ENCODE results near the gene FANCG.

Gene FANCG

DNA sequence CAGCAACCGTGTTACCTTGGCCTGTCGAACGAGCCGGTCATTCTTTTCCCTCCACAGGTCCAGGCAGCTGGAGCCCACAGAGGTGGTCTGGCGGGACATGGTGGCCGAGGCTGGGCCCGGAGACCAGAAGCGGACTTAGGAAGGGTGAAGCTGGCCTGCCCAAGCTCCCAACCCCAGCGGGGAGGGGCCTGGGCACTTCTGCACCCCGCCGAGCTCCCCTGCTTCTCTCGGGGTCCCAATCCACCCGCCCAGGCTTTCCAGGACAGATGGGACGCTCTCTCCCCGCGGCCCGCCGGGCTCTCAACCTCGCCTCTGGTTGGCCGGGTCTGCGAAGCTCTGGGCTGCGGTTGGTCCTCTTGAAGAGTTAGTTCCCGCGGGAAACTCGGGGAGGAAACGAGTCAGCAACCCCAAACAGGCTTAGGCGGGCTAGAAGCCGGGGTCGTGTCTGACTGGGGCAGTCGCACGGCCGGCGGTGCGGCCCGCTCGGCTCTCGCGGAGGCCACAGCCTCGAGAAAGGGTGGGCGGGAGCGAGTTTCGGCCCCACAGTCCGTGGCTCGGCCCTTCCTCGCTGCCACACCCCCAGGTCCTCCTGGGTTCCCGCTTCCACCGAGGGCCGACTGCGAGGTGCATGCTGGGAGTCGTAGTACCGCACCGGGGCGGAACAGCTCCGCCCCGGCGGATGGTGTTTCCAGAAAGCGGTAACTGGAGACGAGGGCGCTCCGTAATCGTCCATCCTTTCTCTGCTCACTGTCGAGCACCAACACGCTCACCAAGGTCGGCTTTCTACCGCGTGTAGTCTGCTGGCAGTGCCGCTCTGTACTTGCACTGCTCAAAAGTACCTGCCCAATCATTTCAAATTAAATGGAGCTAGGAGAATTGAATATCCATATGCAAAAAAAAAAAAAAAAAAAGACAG is at the start of gene FANCG:
Gene FANCG (minus strand): TSS at position 517 of the 916 bp plus-strand sequence. CDS start 418 bp downstream, at position 99.
- no peak for TF ChIP-seq ZNF274 (IDR thresholded peaks at IDR 0.05; ENCODE audit: low read depth, low read length)
- H3K4me3 ChIP-seq (ENCODE audit: low read length), result peak within 1 kb of the TSS; percentile 56

DNA sequence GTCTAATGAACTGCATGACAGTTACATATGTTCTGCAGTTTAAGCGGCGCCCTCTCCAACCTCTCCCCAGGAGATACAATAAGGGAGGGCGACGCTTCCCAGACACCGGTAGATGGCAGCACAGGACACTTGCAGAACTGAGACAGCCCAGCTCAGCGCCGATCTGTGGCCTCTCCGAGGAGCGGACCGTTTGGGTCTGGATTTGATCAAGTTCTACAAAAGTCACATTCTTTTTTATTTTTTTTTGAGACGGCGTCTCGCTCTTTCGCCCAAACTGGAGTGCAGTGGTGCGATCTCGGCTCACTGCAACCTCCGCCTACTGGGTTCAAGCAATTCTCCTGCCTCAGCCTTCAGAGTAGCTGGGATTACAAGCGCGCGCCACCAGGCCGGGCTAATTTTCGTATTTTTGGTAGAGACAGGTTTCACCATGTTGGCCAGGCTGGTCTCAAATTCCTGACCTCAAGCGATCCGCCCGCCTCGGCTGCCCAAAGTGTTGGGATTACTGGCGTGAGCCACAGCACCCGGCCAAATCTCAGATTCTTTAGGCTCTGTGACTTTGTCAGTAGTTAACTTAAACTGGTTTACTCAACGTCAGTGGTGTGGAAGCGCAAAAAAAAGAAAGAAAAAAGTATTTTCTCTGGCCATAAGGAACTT is 37.3 kb upstream of the FANCG start:
- H3K4me3 ChIP-seq (ENCODE audit: low read length), result no peak overlapping the region; the same call in 1 of the 2 replicates
- TF ChIP-seq ZNF274 (IDR thresholded peaks at IDR 0.05; ENCODE audit: low read depth, low read length), result no peak

DNA sequence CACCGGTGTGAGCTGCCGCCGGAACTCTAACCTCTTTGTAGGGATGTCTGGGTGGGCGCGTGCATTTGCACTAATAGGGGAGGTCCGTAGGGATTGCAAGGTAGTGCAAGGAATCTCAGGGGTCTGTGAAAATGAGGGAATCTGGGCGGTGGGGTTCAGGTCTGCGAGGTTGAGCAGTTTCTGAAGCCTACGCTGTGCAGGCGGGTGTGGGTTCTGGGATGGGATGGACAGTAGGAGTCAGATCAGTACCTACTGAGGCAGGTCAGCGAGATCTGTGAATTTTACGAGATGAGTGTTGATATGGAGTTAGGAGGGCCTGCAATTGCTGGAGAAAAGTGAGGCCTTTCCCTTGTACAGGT is 36.8 kb upstream of the FANCG start:
- no peak for TF ChIP-seq ZNF274 (IDR thresholded peaks at IDR 0.05; ENCODE audit: low read depth, low read length)
- H3K4me3 ChIP-seq (ENCODE audit: low read length), result peak overlapping the region; percentile 68; the same call in 1 of the 2 replicates

DNA sequence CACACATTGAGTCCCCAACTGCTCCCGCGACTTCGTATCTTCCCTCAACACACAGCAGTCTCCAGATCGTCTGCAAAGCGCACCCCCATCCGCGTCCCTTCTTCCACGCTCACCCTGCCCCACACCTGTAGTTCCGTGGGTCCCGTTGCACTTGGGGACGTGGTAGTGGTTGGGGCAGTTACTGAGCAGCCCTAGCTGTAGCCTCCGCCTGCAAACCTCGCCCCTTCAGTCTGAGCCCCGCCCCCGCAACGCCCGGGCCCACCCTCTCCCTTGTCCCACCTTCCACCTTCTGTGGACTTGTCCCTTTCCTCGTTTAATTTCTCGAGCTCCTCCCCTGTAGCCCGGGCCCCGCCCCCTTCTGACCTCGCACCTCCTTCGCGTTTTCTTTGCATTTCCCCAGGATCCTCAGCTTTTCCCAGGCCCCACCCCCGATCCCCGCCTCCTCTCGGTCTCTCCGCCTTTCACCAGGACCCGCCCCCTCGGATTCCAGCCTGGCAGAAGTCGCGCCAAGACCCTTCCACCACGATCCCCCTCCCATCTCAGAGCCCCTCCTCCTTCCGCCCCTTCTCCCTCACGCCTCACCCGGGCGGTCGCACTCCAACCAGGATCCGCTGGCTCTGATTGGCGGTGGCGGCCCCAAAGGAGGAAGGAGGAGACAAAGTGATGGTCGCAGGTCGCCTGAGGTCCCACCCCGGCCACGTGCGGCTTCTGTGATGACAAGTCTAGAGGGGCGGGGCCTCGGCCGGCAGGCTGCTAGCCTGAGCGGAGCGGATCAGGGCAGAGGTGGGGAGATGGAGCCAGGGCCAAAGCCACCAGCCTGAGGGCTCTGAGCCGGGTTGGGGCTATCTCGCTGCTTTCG is 36.2 kb upstream of the FANCG start, which contains the start of gene ATOSB:
Gene ATOSB (minus strand): TSS at position 183 of the 859 bp plus-strand sequence. CDS start 7,588 bp downstream, outside the sequence.
- peak within 1 kb of the TSS; percentile 68; the same call in 1 of the 2 replicates for H3K4me3 ChIP-seq (ENCODE audit: low read length)
- TF ChIP-seq ZNF274 (IDR thresholded peaks at IDR 0.05; ENCODE audit: low read depth, low read length), result no peak

DNA sequence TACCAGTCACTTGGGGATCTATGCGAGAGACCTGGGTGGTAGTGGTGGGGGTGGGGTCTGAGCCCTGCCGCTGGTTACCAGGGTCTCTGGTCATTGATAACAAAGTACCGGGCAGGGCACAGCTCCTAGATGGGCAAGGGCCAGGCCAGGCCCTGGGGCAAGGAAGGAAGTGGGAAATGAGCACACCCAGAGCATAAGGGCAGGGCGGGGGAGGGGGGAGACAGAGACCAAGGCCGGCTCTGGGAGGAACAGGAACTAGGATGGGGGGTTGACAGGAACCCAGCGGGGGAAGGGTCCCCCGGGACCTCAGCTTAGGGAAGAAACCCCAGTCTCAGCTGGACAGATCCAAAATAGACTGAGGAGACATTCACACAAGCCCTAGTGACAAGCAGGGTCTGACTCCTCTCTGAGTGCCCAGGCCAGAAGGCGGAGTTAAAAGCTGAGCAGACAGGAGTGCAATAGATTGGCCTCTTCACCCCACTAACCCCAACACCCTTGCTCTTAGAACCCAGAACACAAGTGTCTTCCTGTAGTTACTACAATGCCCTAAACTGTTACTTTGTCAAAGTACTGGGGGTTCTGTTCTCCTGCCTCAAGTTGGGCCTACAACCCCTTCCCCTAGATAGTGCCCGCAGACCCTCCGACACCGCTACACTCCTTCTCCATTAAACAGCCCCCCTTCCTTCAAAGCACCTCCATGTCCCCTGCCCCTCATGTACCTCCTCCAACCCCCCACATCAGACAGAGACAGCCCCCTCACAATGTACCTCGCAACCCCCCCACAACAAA is 35.3 kb upstream of the FANCG start:
- TF ChIP-seq ZNF274 (IDR thresholded peaks at IDR 0.05; ENCODE audit: low read depth, low read length), result no peak
- H3K4me3 ChIP-seq (ENCODE audit: low read length), result peak overlapping the region; percentile 68; the same call in 1 of the 2 replicates

DNA sequence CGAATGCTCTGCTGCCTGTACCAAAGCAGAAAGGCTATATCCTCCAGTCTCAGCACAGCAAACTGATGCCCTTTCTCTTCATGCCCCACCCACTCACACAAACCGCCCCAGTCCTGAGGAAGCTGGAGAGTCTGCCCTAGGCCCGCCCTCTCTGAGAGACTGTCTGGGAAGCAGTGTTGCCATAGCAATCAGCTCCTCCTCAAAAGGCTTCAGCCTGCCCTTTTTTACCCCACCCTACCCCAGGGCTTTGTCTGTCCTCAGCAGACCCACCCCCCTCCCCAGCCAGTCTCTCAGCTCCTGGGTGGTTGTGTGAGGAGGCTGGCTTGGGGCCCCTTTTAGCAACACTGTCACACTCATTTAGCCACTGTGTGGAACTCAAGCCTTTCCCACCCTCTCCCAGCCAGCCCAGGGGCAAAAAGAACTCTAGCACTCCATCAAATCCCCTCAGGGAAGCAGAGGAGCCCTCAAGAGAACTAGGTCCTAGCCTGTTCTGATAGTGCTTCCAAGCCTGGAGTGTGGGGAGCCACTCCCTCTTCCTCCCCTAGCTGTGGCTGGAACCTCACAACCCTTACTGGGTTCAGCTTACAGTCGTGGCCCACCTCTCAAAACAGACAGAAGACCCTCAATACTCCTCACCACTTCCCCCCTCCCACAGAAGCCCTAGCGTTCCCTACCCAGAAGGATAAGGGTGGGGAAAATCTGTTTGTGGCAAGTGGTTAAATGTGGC is 34.5 kb upstream of the FANCG start:
- TF ChIP-seq ZNF274 (IDR thresholded peaks at IDR 0.05; ENCODE audit: low read depth, low read length), result no peak
- peak overlapping the region; percentile 68; the same call in 1 of the 2 replicates for H3K4me3 ChIP-seq (ENCODE audit: low read length)

DNA sequence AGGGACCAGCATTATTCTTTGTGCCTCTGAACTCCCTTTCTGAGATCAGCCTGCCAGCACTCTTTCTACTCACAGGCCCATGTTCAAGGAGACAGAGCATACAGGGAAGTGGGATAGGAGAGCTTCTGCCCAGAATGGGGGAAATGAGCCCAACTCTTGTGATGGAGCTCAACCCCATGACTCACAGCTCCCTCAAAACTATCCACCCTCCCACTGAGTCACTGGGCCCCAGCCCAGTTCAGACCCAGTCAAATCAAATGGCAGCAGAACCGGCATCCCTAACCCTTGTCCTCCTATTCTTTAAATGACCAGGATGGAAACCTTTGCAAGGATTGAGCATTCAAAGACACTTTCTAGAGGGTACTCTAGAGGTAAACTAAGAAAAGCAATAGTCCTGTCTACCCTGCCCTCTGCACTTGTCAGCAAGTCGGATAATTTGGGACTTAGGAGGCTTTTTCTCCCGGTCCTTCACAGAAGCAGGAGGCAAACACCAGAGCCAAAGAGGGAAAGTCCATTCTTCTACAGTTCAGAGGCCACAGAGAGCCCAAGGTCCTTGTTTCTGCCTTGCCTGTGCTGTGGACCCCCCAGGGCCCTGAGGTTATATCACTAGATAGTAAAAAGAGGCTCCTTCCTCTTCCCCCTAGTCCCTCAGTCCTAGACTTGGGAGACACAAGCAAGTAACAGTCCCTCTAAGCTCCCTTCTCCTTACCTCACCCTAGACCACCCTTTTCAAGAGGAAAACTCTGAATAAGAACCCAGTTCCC is 32.7 kb upstream of the FANCG start:
- no peak overlapping the region for H3K4me3 ChIP-seq (ENCODE audit: low read length)
- TF ChIP-seq ZNF274 (IDR thresholded peaks at IDR 0.05; ENCODE audit: low read depth, low read length), result no peak

DNA sequence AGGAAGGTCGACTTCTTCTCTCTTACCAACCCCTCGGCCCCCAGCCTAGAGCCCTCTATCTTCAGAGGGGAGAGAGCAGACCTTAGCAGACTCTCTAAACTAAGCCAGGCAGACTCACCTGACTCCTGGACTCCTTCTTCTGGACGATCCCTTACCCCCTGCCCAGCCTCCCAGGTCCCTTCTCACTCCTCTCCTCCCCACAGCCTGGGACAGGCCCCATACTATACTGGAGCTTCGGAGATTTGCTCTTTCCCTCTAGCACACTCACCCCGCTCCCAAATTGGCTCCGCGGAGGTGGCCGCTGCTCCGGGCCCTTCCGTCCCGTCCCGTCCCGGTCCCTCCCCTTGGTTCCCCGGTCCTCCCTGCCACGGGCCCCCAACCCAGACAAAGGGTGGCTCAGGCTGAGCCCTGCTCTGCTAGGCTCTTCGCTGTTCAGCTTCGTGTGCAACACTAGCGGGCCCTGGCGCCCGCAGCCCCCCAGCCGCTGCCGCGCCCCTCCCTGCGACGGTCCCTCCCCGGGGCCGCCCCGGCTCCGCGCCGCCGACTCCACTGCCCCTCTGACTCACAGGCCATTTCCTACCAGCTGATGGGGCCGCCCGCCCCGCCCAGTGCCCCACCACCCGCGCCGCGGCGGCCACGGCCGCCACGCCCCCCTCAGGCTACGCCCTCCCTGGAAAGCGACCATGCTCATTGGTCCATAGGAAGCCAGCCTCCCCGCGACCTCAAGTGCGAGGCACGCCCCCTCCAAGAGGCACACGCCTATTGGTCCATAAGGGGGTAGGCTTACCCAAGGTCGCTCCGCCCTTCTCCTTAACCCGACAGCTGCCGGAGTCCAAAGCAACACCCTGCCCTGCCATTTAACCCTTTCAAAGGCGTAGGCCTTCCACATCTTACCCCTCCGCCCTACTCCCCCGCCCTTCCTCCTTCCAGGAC is 31.5 kb upstream of the FANCG start:
- TF ChIP-seq ZNF274 (IDR thresholded peaks at IDR 0.05; ENCODE audit: low read depth, low read length), result no peak
- peak overlapping the region; percentile 73; the same call in 1 of the 2 replicates for H3K4me3 ChIP-seq (ENCODE audit: low read length)

DNA sequence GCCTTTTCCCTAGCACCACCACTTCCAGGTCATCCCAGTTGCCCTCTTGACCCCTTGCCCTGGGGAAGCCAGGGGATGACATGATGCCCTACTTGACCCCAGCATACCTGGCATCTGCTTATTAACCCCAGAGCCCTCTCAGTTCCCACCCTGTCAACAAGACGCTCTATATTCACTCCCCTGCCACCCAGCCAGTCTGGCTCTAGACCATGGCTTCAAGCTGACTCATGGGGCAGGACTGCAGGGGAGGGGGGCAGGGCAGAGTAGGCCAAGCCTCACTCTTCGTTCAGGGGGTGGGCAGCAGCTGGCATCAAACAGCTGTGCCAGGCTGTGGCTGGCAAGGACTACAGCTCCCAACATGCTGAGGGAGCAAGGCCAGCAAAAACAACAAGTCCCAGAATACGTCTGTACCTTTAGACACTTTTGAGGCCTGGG is 30.6 kb upstream of the FANCG start:
- no peak for TF ChIP-seq ZNF274 (IDR thresholded peaks at IDR 0.05; ENCODE audit: low read depth, low read length)
- no peak overlapping the region for H3K4me3 ChIP-seq (ENCODE audit: low read length)

DNA sequence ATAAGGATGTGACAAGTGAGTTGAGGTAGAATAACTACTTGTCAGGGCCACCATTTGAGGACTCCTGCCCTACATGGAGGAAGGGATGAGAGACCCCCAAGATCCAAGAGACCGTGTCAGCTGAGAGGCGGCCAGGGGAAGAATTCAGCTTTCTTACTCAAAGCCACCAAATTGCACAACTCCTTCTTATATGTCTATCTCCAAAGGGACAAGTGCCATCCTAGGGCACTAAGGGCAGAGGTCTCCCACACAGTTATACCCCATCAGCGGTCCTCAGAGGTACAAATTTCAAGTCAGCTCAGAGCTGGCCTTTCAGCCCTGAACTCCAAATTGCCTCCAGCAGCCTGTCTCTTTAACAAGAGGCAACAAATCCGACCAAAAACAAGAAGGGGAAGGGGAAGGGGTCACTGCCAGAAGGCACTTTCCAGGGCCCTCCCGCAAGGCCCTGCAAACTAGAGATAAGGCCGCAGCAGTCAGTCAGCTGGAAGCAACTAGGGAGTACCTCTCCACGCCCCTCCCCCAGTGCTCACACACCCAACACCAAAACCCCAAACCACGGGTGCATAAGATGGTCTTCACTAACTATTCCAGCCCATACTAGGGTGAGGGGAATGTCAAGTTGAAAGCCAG is 29.3 kb upstream of the FANCG start:
- no peak for TF ChIP-seq ZNF274 (IDR thresholded peaks at IDR 0.05; ENCODE audit: low read depth, low read length)
- no peak overlapping the region for H3K4me3 ChIP-seq (ENCODE audit: low read length)

Data from GM08714 (cell line).